Measurements from ENCODE around the gene SLC22A15. TPM values are rescaled to one million over a fixed set of nuclear protein-coding genes. Genes with fewer than 3 reads are reported as not detected.

SLC22A15 gene
- total and polyA plus RNA-seq, 10 of the 15 experiments (the other 5 are each of a cell fraction or from before 2014, with no cell fraction given) = 0.05 to 2.8 (median 0.13) TPM; not detected in 1

- TF ChIP-seq BHLHE40 (IDR thresholded peaks at IDR 0.05; ENCODE audit: borderline replicate concordance in 1 of 2, low read depth in 2 of 2, low read length in 1 of 2) (peak; percentile 68 to 73), EZH2 (IDR thresholded peaks at IDR 0.05; ENCODE audit: borderline replicate concordance, control insufficient read depth, low read depth, low read length) (no peak), CHD1 (IDR thresholded peaks at IDR 0.05; ENCODE audit: low read depth, low read length) (0 out of 2 replicates have a peak, but pooled peaks have one; percentile 31), EED (IDR thresholded peaks at IDR 0.05; ENCODE audit: low read depth) (no peak), BMI1 (IDR thresholded peaks at IDR 0.05; ENCODE audit: borderline replicate concordance) (0 out of 2 replicates have a peak, but pooled peaks have one; percentile 13), CTCF (IDR thresholded peaks at IDR 0.05 in 2 of 3, conservative IDR thresholded peaks at IDR 0.05 in 1 of 3; ENCODE audit: control insufficient read depth in 2 of 3, extremely low read depth in 1 of 3, insufficient read depth in 1 of 3, low read depth in 3 of 3, low read length in 3 of 3) (no peak), POLR2AphosphoS2 (IDR thresholded peaks at IDR 0.05; ENCODE audit: low read depth, low read length) (no peak), RAD51 (IDR thresholded peaks at IDR 0.05) (0 out of 2 replicates have a peak, but pooled peaks have one; percentile 15), CBX5 (IDR thresholded peaks at IDR 0.05; ENCODE audit: low read depth) (no peak), BCLAF1 (IDR thresholded peaks at IDR 0.05) (no peak), ATF7 (IDR thresholded peaks at IDR 0.05; ENCODE audit: low read depth) (peak; percentile 76; the same call in 1 of the 2 replicates)
- TF ChIP-seq, protein P1, sequence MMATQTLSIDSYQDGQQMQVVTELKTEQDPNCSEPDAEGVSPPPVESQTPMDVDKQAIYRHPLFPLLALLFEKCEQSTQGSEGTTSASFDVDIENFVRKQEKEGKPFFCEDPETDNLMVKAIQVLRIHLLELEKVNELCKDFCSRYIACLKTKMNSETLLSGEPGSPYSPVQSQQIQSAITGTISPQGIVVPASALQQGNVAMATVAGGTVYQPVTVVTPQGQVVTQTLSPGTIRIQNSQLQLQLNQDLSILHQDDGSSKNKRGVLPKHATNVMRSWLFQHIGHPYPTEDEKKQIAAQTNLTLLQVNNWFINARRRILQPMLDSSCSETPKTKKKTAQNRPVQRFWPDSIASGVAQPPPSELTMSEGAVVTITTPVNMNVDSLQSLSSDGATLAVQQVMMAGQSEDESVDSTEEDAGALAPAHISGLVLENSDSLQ (IDR thresholded peaks at IDR 0.05) = no peak
- TF ChIP-seq, protein P2, sequence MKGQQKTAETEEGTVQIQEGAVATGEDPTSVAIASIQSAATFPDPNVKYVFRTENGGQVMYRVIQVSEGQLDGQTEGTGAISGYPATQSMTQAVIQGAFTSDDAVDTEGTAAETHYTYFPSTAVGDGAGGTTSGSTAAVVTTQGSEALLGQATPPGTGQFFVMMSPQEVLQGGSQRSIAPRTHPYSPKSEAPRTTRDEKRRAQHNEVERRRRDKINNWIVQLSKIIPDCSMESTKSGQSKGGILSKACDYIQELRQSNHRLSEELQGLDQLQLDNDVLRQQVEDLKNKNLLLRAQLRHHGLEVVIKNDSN (IDR thresholded peaks at IDR 0.05; ENCODE audit: borderline replicate concordance, extremely low read length, insufficient read depth, low read depth, low read length) = no peak
- TF ChIP-seq, protein P3, sequence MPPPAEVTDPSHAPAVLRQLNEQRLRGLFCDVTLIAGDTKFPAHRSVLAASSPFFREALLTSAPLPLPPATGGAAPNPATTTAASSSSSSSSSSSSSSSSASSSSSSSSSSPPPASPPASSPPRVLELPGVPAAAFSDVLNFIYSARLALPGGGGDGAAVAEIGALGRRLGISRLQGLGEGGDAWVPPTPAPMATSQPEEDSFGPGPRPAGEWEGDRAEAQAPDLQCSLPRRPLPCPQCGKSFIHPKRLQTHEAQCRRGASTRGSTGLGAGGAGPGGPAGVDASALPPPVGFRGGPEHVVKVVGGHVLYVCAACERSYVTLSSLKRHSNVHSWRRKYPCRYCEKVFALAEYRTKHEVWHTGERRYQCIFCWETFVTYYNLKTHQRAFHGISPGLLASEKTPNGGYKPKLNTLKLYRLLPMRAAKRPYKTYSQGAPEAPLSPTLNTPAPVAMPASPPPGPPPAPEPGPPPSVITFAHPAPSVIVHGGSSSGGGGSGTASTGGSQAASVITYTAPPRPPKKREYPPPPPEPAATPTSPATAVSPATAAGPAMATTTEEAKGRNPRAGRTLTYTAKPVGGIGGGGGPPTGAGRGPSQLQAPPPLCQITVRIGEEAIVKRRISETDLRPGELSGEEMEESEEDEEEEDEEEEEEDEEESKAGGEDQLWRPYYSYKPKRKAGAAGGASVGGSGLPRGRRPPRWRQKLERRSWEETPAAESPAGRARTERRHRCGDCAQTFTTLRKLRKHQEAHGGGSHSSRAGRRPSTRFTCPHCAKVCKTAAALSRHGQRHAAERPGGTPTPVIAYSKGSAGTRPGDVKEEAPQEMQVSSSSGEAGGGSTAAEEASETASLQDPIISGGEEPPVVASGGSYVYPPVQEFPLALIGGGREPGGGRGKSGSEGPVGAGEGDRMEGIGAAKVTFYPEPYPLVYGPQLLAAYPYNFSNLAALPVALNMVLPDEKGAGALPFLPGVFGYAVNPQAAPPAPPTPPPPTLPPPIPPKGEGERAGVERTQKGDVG (CRISPR knock-in tag; IDR thresholded peaks at IDR 0.05) = no peak
These were observed 134.5 kb downstream of the SLC22A15 start, which contains the start of gene MAB21L3 (continued) for GRCh38 chr1:116110567-116111523.

All from GM12878 (cell line).